NB4 (cell line): Measurements from ENCODE around the gene ORAI3.

Experiments used
- DNase-seq: peaks from one replicate; pipeline ENCODE4 v3.0.0; 2010; ENCODE audit warnings: low read depth
- H3K4me3 ChIP-seq: one replicate; pipeline ENCODE4 v1.5.1; 2011; ENCODE audit warnings: mild to moderate bottlenecking, low read depth, low read length, moderate library complexity
- MYC ChIP-seq: IDR thresholded peaks from 2 replicates; pipeline ENCODE4 v1.6.1; 2011; ENCODE audit warnings: low read depth, low read length
- POLR2A ChIP-seq: IDR thresholded peaks from 2 replicates; pipeline ENCODE4 v1.6.1; 2011; ENCODE audit warnings: mild to moderate bottlenecking; ENCODE audit not compliant: insufficient read length; ENCODE audit errors: extremely low read depth
- TF ChIP-seq, protein P1 (sequence below): IDR thresholded peaks from one replicate; pipeline ENCODE4 v1.5.1; 2012; ENCODE audit warnings: low read depth, low read length
- TF ChIP-seq, protein P2 (sequence below): IDR thresholded peaks from 2 replicates; pipeline ENCODE4 v1.6.1; 2011; ENCODE audit warnings: low read depth, low read length

Gene ORAI3

DNA sequence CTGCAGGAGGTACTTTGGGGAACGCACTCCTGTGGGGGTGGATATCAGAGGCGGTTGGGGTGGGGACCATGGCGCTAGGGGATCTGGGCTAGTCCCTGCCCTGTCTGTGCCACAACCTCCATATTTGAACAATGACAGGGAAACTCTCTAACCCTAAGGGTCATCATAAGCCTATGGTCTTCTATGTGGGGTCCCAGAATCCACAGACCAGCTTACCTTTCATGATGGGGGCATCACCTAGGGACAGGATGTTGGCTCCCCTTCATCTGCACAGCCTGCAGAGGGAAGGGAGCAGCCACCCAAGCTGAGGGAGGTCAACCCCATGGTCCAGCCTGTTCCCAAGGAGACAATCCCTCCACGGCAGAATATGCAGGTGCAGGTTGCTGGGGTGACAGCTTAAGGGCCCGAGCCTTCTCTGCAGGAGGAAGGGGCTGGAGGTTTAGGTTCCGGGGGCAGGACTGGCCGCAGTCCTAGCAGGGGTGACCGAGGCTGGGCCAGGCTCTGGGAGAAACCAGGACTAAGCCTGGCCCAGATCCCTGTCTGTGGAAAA lies 1.7 kb downstream of the ORAI3 start:
- DNase-seq: no peak
- TF ChIP-seq MYC (no peak), POLR2A (no peak)
- TF ChIP-seq, protein P1, sequence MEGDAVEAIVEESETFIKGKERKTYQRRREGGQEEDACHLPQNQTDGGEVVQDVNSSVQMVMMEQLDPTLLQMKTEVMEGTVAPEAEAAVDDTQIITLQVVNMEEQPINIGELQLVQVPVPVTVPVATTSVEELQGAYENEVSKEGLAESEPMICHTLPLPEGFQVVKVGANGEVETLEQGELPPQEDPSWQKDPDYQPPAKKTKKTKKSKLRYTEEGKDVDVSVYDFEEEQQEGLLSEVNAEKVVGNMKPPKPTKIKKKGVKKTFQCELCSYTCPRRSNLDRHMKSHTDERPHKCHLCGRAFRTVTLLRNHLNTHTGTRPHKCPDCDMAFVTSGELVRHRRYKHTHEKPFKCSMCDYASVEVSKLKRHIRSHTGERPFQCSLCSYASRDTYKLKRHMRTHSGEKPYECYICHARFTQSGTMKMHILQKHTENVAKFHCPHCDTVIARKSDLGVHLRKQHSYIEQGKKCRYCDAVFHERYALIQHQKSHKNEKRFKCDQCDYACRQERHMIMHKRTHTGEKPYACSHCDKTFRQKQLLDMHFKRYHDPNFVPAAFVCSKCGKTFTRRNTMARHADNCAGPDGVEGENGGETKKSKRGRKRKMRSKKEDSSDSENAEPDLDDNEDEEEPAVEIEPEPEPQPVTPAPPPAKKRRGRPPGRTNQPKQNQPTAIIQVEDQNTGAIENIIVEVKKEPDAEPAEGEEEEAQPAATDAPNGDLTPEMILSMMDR: no peak
- TF ChIP-seq, protein P2, sequence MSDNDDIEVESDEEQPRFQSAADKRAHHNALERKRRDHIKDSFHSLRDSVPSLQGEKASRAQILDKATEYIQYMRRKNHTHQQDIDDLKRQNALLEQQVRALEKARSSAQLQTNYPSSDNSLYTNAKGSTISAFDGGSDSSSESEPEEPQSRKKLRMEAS: no peak
- peak overlapping the region; percentile 83 for H3K4me3 ChIP-seq

DNA sequence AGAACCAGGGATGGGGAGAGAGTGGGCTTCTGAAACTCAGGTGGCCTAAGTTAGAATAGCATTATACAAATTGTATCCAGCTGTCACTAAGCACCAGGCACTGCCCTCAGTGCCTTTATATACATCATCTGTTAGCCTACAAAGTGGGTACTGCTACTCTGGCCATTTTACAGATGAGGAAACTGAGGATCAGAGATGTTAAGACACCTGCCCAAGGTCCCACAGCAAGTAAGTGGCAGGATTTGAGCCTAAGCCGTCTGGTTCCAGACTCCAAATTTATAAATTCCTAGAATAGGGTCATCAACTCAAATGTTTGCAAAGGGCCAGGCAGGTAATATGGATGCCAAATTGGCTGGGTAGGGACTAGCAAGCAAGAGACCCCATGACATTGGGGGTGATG lies 2.3 kb downstream of the ORAI3 start:
- no peak for TF ChIP-seq POLR2A
- TF ChIP-seq, protein P1: no peak
- DNase-seq: no peak
- H3K4me3 ChIP-seq: no peak overlapping the region

DNA sequence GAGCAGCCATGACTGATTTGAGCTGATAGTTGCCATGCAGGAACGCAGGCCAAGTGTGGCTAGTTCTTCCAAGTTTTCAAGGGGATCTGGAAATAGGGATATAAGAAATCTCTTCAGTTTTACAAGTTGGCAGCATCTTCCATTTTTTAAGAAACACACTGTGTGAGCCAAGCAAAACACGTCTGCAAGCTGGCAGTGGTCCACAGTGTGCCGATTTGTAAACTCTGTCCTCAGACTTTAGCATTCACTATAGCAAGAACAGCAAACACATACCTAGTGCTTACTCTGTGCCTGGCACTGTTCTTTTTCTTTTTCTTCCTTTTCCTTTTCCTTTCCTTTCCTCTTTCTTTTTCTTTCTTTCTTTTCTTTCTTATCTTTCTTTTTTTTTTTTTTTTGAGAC lies 2.9 kb downstream of the ORAI3 start:
- DNase-seq: no peak
- no peak overlapping the region for H3K4me3 ChIP-seq
- TF ChIP-seq POLR2A: no peak
- TF ChIP-seq MYC: no peak
- TF ChIP-seq, protein P1: no peak
- TF ChIP-seq, protein P2: no peak

DNA sequence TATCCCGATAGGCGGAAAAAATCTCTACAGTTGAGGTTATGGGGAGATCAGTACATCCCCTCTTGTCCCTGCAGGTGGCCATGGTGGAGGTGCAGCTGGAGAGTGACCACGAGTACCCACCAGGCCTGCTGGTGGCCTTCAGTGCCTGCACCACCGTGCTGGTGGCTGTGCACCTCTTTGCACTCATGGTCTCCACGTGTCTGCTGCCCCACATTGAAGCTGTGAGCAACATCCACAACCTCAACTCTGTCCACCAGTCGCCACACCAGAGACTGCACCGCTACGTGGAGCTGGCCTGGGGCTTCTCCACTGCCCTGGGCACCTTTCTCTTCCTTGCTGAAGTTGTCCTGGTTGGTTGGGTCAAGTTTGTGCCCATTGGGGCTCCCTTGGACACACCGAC lies 4.2 kb downstream of the ORAI3 start:
- no peak for TF ChIP-seq POLR2A
- TF ChIP-seq, protein P2: no peak
- TF ChIP-seq MYC: no peak
- TF ChIP-seq, protein P1: no peak
- DNase-seq: no peak
- no peak overlapping the region for H3K4me3 ChIP-seq

DNA sequence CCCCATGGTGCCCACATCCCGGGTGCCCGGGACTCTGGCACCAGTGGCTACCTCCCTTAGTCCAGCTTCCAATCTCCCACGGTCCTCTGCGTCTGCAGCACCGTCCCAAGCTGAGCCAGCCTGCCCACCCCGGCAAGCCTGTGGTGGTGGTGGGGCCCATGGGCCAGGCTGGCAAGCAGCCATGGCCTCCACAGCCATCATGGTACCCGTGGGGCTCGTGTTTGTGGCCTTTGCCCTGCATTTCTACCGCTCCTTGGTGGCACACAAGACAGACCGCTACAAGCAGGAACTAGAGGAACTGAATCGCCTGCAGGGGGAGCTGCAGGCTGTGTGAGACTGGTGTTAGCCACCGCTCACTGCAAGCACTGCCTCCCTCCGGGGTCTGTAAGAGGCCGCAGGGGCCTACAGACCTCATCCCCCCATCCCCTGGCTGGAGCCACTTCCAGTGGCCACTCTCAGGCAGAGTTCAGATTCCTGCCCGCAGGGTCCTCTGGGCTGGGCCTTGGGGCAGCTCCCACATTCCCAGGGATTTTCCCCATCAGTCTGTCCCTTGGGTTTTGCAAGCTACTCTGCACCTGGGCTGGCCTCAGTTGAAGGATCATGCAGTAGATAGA lies 4.8 kb downstream of the ORAI3 start:
- TF ChIP-seq, protein P1: peak; percentile 78
- TF ChIP-seq POLR2A: no peak
- peak; percentile 86 for DNase-seq
- no peak overlapping the region for H3K4me3 ChIP-seq

DNA sequence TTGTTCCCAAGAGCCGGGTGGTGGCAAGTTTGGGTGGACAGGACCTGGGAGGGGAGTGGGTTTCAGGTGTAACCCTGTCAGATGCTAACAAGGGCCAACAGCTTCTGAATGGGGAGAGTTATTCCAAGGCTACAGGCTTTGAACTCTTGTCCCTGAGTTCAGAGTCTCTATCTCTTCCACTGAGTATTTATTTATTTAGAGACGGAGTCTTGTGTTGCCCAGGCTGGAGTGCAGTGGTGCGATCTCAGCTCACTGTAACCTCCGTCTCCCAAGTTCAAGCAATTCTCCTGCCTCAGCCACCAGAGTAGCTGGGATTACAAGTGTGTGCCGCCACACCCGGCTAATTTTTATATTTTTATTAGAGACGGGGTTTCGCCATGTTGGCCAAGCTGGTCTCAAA lies 6.1 kb downstream of the ORAI3 start:
- no peak for DNase-seq
- no peak overlapping the region for H3K4me3 ChIP-seq
- TF ChIP-seq, protein P2: no peak
- TF ChIP-seq, protein P1: no peak
- no peak for TF ChIP-seq MYC
- no peak for TF ChIP-seq POLR2A
